IPS-20b (cell line): ENCODE data around the gene BRMS1.
A peak's percentile ranks its signal among the peaks of the same experiment; 100 is the strongest.
"Not testable (repeated sequence)": the region's sequence is repeated elsewhere in the genome, so short reads cannot be mapped to it uniquely, and the experiment has no call there.

ENCODE experiments used
- H3K27ac ChIP-seq: one replicate; pipeline ENCODE4 v1.5.1; 2013; ENCODE audit warnings: low read length
- H3K27me3 ChIP-seq: 2 replicates; pipeline ENCODE4 v1.6.1; 2013; ENCODE audit warnings: mild to moderate bottlenecking, low read length, inconsistent platforms; ENCODE audit not compliant: insufficient read depth
- H3K36me3 ChIP-seq: 2 replicates; pipeline ENCODE4 v1.6.1; 2013; ENCODE audit warnings: low read depth, mild to moderate bottlenecking, inconsistent platforms, low read length, moderate library complexity; ENCODE audit not compliant: insufficient read depth
- H3K4me1 ChIP-seq: 2 replicates; pipeline ENCODE4 v1.6.1; 2013; ENCODE audit warnings: mild to moderate bottlenecking, control low read depth, inconsistent platforms, low read length, moderate library complexity; ENCODE audit not compliant: insufficient read depth
- H3K4me3 ChIP-seq: 2 replicates; pipeline ENCODE4 v1.5.1; 2013; ENCODE audit warnings: mild to moderate bottlenecking, low read length, inconsistent platforms
- H3K9ac ChIP-seq: 2 replicates; pipeline ENCODE4 v1.6.1; 2013; ENCODE audit warnings: low read depth, mild to moderate bottlenecking, inconsistent platforms, low read length, moderate library complexity
- H3K9me3 ChIP-seq: 2 replicates; pipeline ENCODE4 v1.6.1; 2013; ENCODE audit warnings: mild to moderate bottlenecking, low read depth, low read length, inconsistent platforms; ENCODE audit not compliant: insufficient read depth

BRMS1 gene

DNA sequence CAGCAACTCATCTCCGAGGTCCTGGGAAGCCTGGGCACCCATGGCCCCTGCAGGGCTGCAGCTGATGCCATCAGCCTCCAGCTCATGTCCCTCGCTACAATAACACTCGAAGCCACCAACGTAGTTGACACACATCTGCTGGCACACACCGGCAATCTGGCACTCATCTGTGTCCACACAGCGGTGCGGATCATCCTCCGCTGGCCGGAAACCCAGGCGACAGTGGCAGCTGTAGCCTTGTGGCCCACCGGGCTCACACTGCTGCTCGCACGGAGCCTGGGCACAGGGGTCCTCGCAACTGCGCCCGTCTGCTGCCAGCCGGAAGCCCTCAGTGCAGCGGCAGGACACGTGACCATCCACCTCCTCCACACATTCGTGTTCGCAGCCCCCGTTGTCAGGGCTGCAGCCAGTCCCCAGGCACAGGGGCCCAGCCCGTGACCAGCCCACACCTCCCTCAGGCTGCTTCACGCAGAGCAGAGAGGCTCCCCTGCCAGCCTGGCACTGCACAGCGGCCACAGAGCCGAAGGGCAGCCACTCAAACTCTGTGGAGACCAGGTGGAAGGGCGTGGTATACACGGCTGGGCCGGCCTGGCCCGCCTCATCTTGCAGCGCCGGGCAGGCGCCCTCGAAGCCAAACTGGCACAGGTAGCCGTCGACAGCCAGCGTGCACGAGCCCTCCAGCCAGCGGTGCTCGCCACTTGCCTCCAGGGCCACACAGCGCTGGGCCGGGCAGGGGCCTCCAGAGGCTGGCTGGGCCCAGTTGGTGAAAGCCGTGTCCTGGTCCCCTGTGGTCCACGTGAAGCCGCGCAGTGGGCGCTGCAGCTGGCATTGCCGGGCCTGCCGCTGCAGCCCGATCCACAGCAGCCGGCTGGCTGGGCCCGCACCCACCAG lies 28.7 kb downstream of the BRMS1 start:
- Histone ChIP-seq H3K36me3 (no peaks in the 10 kb centered on the region), H3K9me3 (no peaks in the 10 kb centered on the region), H3K27ac (no peak overlapping the region), H3K4me3 (no peak overlapping the region), H3K4me1 (peaks cover 19% of the 10 kb centered on the region), H3K27me3 (peaks cover 14% of the 10 kb centered on the region), H3K9ac (no peak overlapping the region)

DNA sequence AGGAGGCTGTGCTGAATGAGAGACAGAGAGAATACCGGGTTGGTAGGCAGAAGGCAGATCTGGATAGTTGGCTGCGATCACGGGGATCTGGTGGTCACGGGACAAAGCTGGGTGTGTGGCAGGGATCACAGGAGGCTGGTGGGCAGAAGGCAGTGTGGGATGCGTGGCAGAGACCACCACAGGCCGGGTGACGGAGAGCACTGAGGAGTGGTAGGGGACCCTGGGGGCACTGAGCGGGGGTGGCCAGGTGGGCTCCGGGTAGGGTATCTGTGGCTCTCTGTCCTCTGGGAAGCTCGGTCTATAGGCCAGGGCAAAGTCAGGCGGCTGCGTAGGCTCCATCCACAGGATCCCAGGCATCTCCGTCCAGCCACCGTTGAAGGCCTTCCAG lies 29.4 kb downstream of the BRMS1 start:
- no peak overlapping the region for H3K4me3 ChIP-seq

DNA sequence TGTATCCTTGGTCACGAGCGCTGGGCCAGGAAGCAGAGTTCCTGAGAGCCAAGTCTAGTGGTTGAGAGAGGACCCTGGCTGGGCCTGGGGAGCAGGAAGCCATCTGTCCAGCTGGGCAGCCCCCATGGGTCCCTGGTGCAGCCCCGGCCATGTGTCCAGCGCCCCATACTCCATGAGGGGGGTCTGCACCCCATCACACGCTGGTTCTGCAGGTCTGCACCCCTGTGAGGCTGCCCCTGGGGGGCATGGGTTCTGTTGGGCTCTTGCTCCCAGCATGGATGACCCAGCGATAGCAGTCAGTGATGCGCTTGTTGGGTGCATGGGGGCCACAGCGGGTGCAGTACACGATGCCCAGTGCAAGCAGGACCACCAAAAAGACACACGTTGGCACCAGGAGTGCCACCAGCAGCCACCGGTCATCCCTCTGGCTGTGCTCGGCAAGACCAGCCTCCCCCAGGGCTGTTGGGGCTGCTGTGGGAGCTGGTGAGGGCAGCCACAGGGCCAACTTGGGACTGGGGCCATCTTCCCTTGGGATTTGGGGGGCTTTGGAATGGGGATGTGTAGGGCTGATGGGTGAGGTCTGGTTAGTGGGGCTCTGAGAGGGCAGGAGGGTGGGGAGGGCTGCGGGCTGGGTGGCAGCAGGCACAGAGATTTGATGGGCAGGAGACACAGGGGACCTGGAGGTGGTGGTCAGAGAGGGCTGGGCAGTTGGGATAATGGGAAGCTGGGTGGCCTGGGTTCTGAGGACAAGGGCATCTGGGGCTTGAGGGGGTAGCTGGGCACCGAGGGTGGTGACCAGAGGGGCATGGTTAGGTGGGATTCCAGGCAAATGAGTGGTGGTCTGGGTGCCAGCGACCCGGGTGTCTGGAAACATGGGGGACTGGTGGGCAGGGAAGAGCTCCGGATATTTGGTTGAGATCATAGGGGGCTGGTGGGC lies 30.1 kb downstream of the BRMS1 start:
- Histone ChIP-seq H3K4me3 (no peak overlapping the region), H3K9me3 (no peaks in the 10 kb centered on the region), H3K27me3 (peaks cover 17% of the 10 kb centered on the region), H3K9ac (no peak overlapping the region), H3K36me3 (no peaks in the 10 kb centered on the region), H3K27ac (no peak overlapping the region), H3K4me1 (peaks cover 19% of the 10 kb centered on the region)

More for the DNA sequence above, 29.4 kb downstream of the BRMS1 start:
- Histone ChIP-seq H3K9me3 (no peaks in the 10 kb centered on the region), H3K9ac (no peak overlapping the region), H3K4me1 (peaks cover 19% of the 10 kb centered on the region), H3K36me3 (no peaks in the 10 kb centered on the region), H3K27ac (no peak overlapping the region), H3K27me3 (peaks cover 14% of the 10 kb centered on the region)

DNA sequence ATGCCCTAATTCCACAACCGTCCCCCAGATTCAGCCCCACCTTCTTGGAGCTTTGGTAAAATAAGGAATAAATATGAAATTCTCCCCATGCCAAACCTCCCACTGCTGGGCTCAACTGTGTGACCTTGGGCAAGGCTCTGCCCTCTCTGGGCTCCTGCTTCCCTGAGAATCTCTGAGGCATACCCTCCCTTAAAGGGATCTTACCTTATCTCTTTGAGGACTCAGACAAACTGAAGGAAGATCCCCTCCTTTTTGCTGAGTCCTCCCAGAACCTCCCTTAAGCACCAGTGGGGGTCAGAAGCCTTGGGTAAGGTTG lies 30.8 kb downstream of the BRMS1 start:
- H3K4me1 ChIP-seq = peaks cover 19% of the 10 kb centered on the region
- peaks cover 18% of the 10 kb centered on the region for H3K27me3 ChIP-seq
- H3K9me3 ChIP-seq = no peaks in the 10 kb centered on the region
- peak overlapping the region; percentile 67; the same call in 1 of the 2 replicates for H3K9ac ChIP-seq
- H3K4me3 ChIP-seq = peak overlapping the region; percentile 90; the same call in 1 of the 2 replicates
- no peaks in the 10 kb centered on the region for H3K36me3 ChIP-seq
- no peak overlapping the region for H3K27ac ChIP-seq

DNA sequence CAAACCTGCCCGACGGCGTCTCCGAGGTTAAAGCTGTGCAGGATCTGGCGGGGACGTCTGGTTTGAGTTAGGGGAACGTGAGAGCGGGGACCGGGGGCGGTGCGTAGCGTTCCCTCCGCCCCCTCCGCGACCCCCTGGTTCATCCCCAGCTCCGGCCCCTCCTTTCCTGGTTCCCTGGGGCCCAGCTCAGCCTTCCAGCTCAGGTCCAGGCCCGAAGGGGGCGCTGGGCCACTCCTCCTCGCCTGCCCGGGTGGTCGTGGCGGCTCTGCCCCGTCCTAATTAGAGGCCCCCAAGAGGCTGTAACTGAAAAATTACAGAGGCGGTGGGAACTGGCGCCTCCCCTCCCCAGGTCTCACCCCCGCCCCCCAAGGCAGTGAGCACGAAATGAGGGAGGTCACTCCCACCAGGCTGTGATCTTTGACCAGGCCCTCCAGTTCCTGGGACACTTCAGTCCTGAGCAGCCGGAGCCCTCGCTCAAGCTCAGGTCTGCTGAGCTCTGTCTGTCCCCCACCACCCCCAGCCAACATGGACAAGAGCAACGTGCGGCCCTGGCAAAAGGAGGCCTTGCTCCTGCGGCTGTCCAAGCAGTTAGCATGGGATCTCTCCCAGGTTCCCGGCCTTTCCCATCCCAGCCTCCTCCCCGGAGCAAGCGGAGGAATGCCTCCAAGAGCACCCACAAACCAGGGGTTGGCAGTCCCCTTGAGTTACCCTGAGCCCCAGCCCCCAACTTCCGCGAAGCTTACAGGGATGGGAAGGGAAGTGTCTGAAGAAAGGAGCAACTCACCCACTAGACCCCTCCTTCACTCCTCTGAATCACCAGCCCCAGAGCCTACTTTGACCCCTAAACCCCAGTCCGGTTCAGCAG lies 31.4 kb downstream of the BRMS1 start:
- peaks cover 18% of the 10 kb centered on the region for H3K4me1 ChIP-seq
- H3K9me3 ChIP-seq = no peaks in the 10 kb centered on the region
- H3K9ac ChIP-seq = peak overlapping the region; percentile 67; the same call in 1 of the 2 replicates
- H3K36me3 ChIP-seq = no peaks in the 10 kb centered on the region
- H3K27ac ChIP-seq = no peak overlapping the region
- peaks cover 18% of the 10 kb centered on the region for H3K27me3 ChIP-seq
- H3K4me3 ChIP-seq = peak overlapping the region; percentile 90

DNA sequence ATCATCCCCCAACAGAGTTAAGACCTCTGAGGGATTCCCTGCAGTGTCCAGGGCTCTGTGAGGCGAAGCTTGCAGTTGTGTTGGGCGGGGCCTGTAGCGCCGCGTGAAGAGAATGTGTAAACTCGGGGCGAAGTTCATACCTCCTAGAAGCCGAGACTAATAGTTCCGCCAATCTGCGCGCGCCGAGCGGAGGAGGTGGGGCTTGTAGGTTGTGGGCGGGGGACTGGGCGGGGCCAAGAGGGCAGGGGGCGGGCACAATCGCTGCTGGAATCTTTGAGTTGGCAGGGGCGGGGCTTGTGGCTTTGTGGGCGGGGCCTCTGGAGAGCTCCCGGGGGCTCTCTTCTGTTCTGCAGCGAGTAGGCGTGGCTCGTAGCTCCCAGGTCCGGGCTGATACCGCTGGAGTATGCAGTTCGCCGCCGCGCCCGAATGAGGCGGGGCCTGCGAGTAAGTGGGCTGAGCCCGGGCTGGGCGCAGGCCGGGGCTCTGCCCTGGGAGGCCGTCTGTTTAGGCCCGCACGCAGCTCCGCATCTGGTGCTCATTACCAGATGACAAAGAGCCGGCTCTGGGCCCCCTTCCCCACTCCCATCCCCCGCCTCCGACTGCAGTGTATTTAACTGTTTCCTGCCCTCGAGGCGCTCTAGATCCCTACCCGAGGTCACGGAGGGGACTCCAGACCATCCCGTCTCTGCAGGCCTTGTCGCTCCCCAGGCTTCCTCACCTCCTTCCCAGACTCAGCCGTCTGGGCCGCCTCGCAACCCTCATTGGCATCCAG lies 32.2 kb downstream of the BRMS1 start:
- Histone ChIP-seq H3K4me1 (peaks cover 11% of the 10 kb centered on the region; the same call in 1 of the 2 replicates), H3K9ac (peak overlapping the region; percentile 67; the same call in 1 of the 2 replicates), H3K9me3 (no peaks in the 10 kb centered on the region), H3K27me3 (peaks cover 18% of the 10 kb centered on the region), H3K27ac (no peak overlapping the region), H3K4me3 (peak overlapping the region; percentile 90), H3K36me3 (no peaks in the 10 kb centered on the region)

DNA sequence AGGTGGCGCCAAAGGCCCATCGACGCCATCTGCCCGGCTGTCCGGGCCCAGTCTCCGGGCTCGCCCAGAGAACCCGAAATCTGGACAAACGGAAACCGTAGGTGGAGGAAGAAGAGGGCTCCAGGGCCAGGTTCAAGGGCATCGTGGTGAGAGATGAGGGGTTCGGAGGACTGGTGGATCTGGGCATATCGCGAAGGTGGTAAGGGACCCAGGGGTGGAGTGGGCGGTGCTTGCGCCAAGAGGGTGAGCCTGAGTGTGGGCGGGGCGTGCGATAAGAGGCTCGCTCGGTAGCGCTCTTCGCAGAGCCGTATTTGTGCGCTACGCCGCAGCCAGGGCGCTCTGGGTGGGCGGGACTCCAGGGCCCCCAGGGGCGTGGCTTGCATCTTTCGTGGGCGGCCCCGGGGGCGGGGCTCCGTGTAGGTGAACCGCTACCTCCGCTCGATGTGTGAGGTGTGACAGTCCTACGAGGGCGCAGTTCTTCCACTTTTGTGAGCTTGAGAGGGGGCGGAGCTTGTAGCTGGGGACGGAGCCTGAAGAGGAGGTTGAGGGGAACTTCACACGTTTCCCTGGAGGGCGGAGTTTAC lies 32.8 kb downstream of the BRMS1 start:
- Histone ChIP-seq H3K4me3 (peak overlapping the region; percentile 90), H3K9me3 (no peaks in the 10 kb centered on the region), H3K9ac (peak overlapping the region; percentile 65; the same call in 1 of the 2 replicates), H3K27ac (no peak overlapping the region), H3K36me3 (no peaks in the 10 kb centered on the region), H3K27me3 (peaks cover 22% of the 10 kb centered on the region), H3K4me1 (peaks cover 5% of the 10 kb centered on the region; the same call in 1 of the 2 replicates)

DNA sequence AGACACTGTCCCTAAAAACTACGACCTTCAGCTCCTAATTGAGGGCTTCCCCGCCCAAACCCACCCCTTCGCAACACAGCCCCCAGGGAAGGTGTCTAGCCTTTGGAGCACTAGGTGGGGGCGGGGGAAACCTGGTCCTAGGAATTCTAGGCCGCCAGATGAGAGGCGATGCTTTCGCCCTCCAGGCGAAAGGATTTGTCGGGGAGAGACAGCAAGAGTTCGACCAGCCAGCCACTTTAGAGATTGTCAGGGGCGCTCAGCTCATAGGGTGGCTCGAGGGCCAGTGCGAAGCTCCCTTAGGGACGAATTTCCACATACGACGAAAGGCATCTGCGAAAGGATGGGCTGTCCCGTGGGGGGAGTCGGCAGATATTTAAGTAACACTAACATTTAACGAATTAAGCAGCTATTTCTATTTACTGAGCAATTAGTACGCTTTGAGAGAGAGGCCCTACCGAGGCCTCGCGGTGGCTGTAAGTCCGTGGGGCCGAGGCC lies 33.4 kb downstream of the BRMS1 start:
- Histone ChIP-seq H3K9me3 (no peaks in the 10 kb centered on the region), H3K9ac (peak overlapping the region; percentile 65; the same call in 1 of the 2 replicates), H3K27ac (no peak overlapping the region), H3K4me1 (peaks cover 5% of the 10 kb centered on the region; the same call in 1 of the 2 replicates), H3K4me3 (peak overlapping the region; percentile 90; the same call in 1 of the 2 replicates), H3K36me3 (no peaks in the 10 kb centered on the region), H3K27me3 (peaks cover 20% of the 10 kb centered on the region)

DNA sequence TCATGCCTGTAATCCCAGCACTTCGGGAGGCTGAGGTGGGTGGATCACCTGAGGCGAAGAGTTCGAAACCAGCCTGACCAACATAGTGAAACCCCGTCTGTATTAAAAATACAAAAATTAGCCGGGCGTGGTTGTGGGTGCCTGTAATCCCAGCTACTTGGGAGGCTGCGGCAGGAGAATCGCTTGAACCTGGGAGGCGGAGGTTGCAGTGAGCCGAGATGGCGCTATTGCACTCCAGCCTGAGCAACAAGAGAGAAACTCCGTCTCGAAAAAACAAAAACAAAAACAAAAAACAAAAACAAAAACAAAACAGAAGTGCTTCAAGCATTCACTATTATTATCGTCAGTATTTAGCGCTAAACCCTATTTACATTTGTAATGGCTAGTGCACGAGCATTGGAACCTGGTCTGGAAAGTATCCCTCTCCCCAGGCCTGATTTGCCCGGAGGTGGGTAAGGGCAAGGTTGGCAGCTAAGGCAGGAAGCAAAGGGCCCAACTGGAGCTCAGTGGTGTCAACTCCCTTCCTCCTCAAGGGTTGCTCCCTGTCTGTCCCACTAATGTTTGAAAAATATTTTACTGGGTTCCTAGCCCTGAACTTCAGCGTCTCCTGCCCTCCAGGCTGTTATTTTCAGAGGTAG lies 34.0 kb downstream of the BRMS1 start:
- H3K9me3 ChIP-seq, H3K9ac ChIP-seq, H3K4me1 ChIP-seq, H3K36me3 ChIP-seq, H3K4me3 ChIP-seq, H3K27ac ChIP-seq: not testable (repeated sequence)
- peaks cover 14% of the 10 kb centered on the region for H3K27me3 ChIP-seq

DNA sequence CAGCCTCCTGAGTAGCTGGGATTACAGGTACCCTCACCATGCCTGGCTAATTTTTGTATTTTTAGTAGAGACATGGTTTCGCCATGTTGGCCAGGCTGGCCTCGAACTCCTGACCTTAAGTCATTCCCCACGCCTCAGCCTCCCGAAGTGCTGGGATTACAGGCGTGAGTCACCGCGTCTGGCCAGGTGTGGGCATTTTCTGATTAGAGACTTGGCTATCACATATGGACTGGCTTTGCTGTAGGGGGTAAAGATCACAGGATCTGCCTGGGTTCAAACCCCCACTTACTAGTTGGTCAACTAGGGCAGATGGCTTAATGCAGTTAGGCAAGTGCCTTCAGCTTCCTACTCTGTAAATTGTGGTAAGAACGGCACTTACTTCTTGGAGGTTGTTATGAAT lies 34.6 kb downstream of the BRMS1 start:
- no peak overlapping the region for H3K27ac ChIP-seq
- peaks cover 5% of the 10 kb centered on the region; the same call in 1 of the 2 replicates for H3K4me1 ChIP-seq
- H3K9me3 ChIP-seq = no peaks in the 10 kb centered on the region
- H3K27me3 ChIP-seq = peaks cover 8% of the 10 kb centered on the region; the same call in 1 of the 2 replicates
- H3K36me3 ChIP-seq = no peaks in the 10 kb centered on the region
- H3K9ac ChIP-seq = no peak overlapping the region
- no peak overlapping the region for H3K4me3 ChIP-seq
